GM12874 (cell line): ENCODE measurements around the gene MALRD1.

Experiments
- TF ChIP-seq, protein P1 (sequence below): IDR thresholded peaks from 2 replicates; pipeline ENCODE4 v1.5.1; 2011; ENCODE audit warnings: low read depth, mild to moderate bottlenecking, control low read depth, low read length, moderate library complexity; ENCODE audit not compliant: insufficient read depth

The MALRD1 gene

GRCh38 chr10:19169684-19170083 is 121.1 kb downstream of the MALRD1 start:
- TF ChIP-seq, protein P1, sequence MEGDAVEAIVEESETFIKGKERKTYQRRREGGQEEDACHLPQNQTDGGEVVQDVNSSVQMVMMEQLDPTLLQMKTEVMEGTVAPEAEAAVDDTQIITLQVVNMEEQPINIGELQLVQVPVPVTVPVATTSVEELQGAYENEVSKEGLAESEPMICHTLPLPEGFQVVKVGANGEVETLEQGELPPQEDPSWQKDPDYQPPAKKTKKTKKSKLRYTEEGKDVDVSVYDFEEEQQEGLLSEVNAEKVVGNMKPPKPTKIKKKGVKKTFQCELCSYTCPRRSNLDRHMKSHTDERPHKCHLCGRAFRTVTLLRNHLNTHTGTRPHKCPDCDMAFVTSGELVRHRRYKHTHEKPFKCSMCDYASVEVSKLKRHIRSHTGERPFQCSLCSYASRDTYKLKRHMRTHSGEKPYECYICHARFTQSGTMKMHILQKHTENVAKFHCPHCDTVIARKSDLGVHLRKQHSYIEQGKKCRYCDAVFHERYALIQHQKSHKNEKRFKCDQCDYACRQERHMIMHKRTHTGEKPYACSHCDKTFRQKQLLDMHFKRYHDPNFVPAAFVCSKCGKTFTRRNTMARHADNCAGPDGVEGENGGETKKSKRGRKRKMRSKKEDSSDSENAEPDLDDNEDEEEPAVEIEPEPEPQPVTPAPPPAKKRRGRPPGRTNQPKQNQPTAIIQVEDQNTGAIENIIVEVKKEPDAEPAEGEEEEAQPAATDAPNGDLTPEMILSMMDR, result no peak

- TF ChIP-seq, protein P1, result no peak
These were observed 130.1 kb downstream of the MALRD1 start for GRCh38 chr10:19178675-19179074.

DNA sequence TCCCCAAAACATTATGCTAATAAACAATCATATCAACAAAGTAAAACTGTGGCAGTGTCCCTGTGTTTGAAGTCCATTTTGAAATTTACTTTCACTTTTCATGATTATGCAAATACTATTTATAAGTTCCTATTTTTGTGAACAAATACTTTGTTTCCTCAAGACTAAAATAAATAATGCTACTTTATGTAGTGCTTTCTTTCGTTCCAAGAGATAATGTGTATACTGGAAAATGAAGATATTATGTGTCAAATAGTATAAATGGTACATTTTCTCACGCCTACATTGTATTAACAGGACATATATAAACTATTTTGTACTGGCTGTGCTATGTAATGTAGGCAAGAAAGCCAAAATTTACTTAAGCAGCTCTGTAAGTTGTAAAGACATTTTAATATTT is 136.3 kb downstream of the MALRD1 start:
- TF ChIP-seq, protein P1, result no peak

- TF ChIP-seq, protein P1, result no peak
These were observed 146.3 kb downstream of the MALRD1 start for GRCh38 chr10:19194866-19195265.

- TF ChIP-seq, protein P1, result no peak
These were observed 147.1 kb downstream of the MALRD1 start for GRCh38 chr10:19195698-19196097.

GRCh38 chr10:19200211-19200610 is 151.6 kb downstream of the MALRD1 start:
- TF ChIP-seq, protein P1, result no peak

GRCh38 chr10:19204246-19204917 is 155.8 kb downstream of the MALRD1 start:
- TF ChIP-seq, protein P1, result no peak
